ENCODE results near the gene GYG1. TPM values are rescaled to one million over a fixed set of nuclear protein-coding genes. Genes with fewer than 3 reads are reported as not detected.

GYG1 gene
- total and polyA plus RNA-seq, 2 of the 4 experiments (the other 2 are of a cell fraction) = 48.4 to 90.3 TPM

DNA sequence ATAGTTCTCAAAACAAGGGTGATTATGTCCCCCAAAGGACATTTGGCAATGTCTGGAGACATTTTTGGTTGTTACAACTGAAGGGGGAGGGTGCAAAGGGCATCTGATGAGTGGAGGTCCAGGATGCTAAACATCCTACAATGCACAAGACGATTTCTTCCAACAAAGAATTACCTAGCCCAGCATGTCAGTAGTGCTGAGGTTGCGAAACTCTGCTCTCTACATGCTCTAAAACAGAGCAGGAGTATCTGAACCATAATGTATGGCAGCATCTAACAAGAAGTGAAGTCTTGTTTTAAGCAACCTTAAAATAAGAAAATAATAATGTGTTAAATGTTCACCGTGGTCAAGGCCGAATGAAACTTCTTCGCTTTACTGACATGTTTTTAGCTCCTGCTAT, 7.0 kb downstream of the GYG1 start:
- in situ Hi-C loops (cut with MboI; ENCODE audit: low sequenced_read_pairs) = no loop called here
- peak overlapping the region; percentile 55; the same call in 1 of the 2 replicates for H2BK20ac ChIP-seq (ENCODE audit: low read depth, low read length)
- H4K20me1 ChIP-seq (ENCODE audit: insufficient read depth, low read length) = no peaks in the 10 kb centered on the region
- H3K27me3 ChIP-seq (ENCODE audit: control insufficient read depth, insufficient read depth, low read length) = no peaks in the 10 kb centered on the region
- H3K4me3 ChIP-seq (ENCODE audit: insufficient read depth, low read depth, low read length) = no peak overlapping the region
- 0 out of 2 replicates have a peak overlapping the region, but pooled peaks have one; percentile 24 for H4K91ac ChIP-seq (ENCODE audit: insufficient read depth, low read depth, low read length)
- H3K27ac ChIP-seq (ENCODE audit: insufficient read depth, low read length) = peak overlapping the region; percentile 36; the same call in 1 of the 2 replicates
- dilution Hi-C loops (cut with HindIII; ENCODE audit: low sequenced_read_pairs, unreplicated experiment) = no loop called here
- no peaks in the 10 kb centered on the region for H3K9me3 ChIP-seq (ENCODE audit: control insufficient read depth, insufficient read depth, low read length)
- WGBS, 2 experiments (ENCODE audit: extremely low coverage in 2 of 2, insufficient read length in 1 of 2) = no CpG with 5 or more reads among the region's 5 CpGs
- peak overlapping the region; percentile 32; the same call in 1 of the 2 replicates for H2BK120ac ChIP-seq (ENCODE audit: low read depth, low read length)
- peaks cover 14% of the 10 kb centered on the region for H3K9me1 ChIP-seq (ENCODE audit: insufficient read depth, low read length)
- intact Hi-C loops (cut with micrococcal nuclease) = no loop called here
- H3K23ac ChIP-seq (ENCODE audit: low read depth, low read length) = peak overlapping the region; percentile 26
- H3K18ac ChIP-seq (ENCODE audit: low read depth, low read length) = peak overlapping the region; percentile 15; the same call in 1 of the 2 replicates
- H3K36me3 ChIP-seq (ENCODE audit: control insufficient read depth, insufficient read depth, low read length) = peaks cover 19% of the 10 kb centered on the region
- ChIA-PET CTCF (no interaction called here), POLR2A (ENCODE audit: unreplicated experiment) (no interaction called here)
- peak overlapping the region; percentile 72 for H2BK5ac ChIP-seq (ENCODE audit: low read depth, low read length, poor library complexity, severe bottlenecking)
- no peak overlapping the region for H3K9ac ChIP-seq (ENCODE audit: low read depth, low read length)
- no peak overlapping the region for H2AFZ ChIP-seq (replicated peaks; ENCODE audit: low read length, poor library complexity)
- H3K56ac ChIP-seq (ENCODE audit: extremely low read depth, insufficient read depth, low read length) = no peak overlapping the region
- DNase-seq (peak; percentile 41), ATAC-seq (ENCODE audit: low read depth) (no peak)
- H2AK9ac ChIP-seq (replicated peaks; ENCODE audit: low read depth, low read length, poor library complexity) = no peak overlapping the region
- peaks cover 13% of the 10 kb centered on the region for H3K4me1 ChIP-seq (ENCODE audit: control insufficient read depth, insufficient read depth, low read length)
- 0 out of 2 replicates have a peak overlapping the region, but pooled peaks have one; percentile 23 for H3K14ac ChIP-seq (replicated peaks; ENCODE audit: low read depth, low read length)
- no peak overlapping the region; the same call in 1 of the 2 replicates for H2AK5ac ChIP-seq (ENCODE audit: low read depth, low read length)
- peaks cover 19 to 54% of the 10 kb centered on the region in 2 experiments for H3K79me1 ChIP-seq (ENCODE audit: low read depth in 1 of 2, low read length in 2 of 2)
- H2BK15ac ChIP-seq (ENCODE audit: low read depth, low read length) = 0 out of 3 replicates have a peak overlapping the region, but pooled peaks have one; percentile 4
- H4K5ac ChIP-seq (ENCODE audit: low read depth, low read length) = peak overlapping the region; percentile 81; the same call in 1 of the 2 replicates
- TF ChIP-seq MAZ (IDR thresholded peaks at IDR 0.05; ENCODE audit: borderline replicate concordance, low read depth, low read length) (no peak), MAFK (IDR thresholded peaks at IDR 0.05; ENCODE audit: low read depth, low read length) (peak; percentile 85), NFE2L2 (IDR thresholded peaks at IDR 0.05; ENCODE audit: low read depth, low read length) (no peak), MXI1 (IDR thresholded peaks at IDR 0.05; ENCODE audit: borderline replicate concordance, low read depth, low read length) (no peak), CEBPB (IDR thresholded peaks at IDR 0.05; ENCODE audit: low read depth, low read length) (peak; percentile 95), CHD1 (IDR thresholded peaks at IDR 0.05; ENCODE audit: low read depth, low read length) (no peak), RFX5 (IDR thresholded peaks at IDR 0.05; ENCODE audit: low read depth, low read length) (no peak), SMC3 (IDR thresholded peaks at IDR 0.05; ENCODE audit: low read depth, low read length) (no peak), BHLHE40 (IDR thresholded peaks at IDR 0.05; ENCODE audit: low read depth, low read length) (no peak), FOS (IDR thresholded peaks at IDR 0.05; ENCODE audit: low read depth, low read length) (no peak), RAD21 (IDR thresholded peaks at IDR 0.05; ENCODE audit: low read length) (no peak)
- TF ChIP-seq, protein P1, sequence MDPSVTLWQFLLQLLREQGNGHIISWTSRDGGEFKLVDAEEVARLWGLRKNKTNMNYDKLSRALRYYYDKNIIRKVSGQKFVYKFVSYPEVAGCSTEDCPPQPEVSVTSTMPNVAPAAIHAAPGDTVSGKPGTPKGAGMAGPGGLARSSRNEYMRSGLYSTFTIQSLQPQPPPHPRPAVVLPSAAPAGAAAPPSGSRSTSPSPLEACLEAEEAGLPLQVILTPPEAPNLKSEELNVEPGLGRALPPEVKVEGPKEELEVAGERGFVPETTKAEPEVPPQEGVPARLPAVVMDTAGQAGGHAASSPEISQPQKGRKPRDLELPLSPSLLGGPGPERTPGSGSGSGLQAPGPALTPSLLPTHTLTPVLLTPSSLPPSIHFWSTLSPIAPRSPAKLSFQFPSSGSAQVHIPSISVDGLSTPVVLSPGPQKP (IDR thresholded peaks at IDR 0.05; ENCODE audit: borderline replicate concordance, low read depth, low read length) = no peak
- TF ChIP-seq, protein P2, sequence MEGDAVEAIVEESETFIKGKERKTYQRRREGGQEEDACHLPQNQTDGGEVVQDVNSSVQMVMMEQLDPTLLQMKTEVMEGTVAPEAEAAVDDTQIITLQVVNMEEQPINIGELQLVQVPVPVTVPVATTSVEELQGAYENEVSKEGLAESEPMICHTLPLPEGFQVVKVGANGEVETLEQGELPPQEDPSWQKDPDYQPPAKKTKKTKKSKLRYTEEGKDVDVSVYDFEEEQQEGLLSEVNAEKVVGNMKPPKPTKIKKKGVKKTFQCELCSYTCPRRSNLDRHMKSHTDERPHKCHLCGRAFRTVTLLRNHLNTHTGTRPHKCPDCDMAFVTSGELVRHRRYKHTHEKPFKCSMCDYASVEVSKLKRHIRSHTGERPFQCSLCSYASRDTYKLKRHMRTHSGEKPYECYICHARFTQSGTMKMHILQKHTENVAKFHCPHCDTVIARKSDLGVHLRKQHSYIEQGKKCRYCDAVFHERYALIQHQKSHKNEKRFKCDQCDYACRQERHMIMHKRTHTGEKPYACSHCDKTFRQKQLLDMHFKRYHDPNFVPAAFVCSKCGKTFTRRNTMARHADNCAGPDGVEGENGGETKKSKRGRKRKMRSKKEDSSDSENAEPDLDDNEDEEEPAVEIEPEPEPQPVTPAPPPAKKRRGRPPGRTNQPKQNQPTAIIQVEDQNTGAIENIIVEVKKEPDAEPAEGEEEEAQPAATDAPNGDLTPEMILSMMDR (conservative IDR thresholded peaks at IDR 0.05; ENCODE audit: low read depth, low read length) = no peak
- peak overlapping the region; percentile 13 for H3K4ac ChIP-seq (ENCODE audit: low read depth, low read length)
- BruUV-seq (replicated peaks) = no TSS peak
- peak overlapping the region; percentile 39; the same call in 1 of the 2 replicates for H3K4me2 ChIP-seq (ENCODE audit: low read depth, low read length)
- H4K8ac ChIP-seq (ENCODE audit: low read depth in 2 of 2, low read length in 2 of 2) = peak overlapping the region in 1 of 2 experiments; percentile 27; a peak in 2 of 4 replicates
